Measurements from ENCODE around the gene BNIP5.

BNIP5 gene

DNA sequence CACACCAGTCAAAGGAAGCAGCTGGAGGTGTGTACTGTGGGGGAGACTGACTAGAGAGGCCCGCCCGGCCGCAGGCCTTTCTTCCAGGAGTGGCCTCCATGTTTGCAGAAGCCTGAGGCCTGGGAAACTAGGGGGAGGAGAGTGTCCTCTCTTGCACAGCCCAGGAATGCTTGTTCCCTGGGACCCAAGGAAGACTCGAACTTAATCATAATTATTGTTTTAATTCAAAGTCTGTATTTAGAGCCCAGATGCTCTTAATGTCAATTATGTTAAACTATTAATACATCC, 23.1 kb downstream of the BNIP5 start:
- Histone ChIP-seq H3K4me1 (ENCODE audit: control insufficient read depth, insufficient read depth, low read length) (peaks cover 7% of the 10 kb centered on the region), H3K9me3 (ENCODE audit: control insufficient read depth, insufficient read depth, low read depth, low read length) (no peaks in the 10 kb centered on the region), H3K36me3 (ENCODE audit: control insufficient read depth in 2 of 2, insufficient read depth in 1 of 2, low read length in 2 of 2) (no peaks in the 10 kb centered on the region), H3K27ac (ENCODE audit: extremely low read depth, low read depth, low read length) (no peak overlapping the region), H3K4me3 (ENCODE audit: low read depth, low read length) (no peak overlapping the region)
- CTCF ChIA-PET, result interaction anchor here (0.7 to 3.4 kb wide), 2 partner anchors 11 to 28 kb away, joined by 3 to 19 read pairs; no protein-coding TSS in a partner anchor
- POLR2A ChIA-PET, result no interaction called here
- TF ChIP-seq ZNF202 (tag by site-specific recombination; IDR thresholded peaks at IDR 0.05; ENCODE audit: borderline replicate concordance) (no peak), ZNF341 (tag by site-specific recombination; IDR thresholded peaks at IDR 0.05; ENCODE audit: low read depth) (peak; percentile 61; the same call in 1 of the 2 replicates), ZNF280D (tag by site-specific recombination; IDR thresholded peaks at IDR 0.05) (no peak), PRDM1 (tag by site-specific recombination; IDR thresholded peaks at IDR 0.05) (no peak)

GRCh38 chr6:36312854-36313648, 23.6 kb downstream of the BNIP5 start:
- CTCF ChIA-PET, result interaction anchor here (0.5 to 3.4 kb wide), 5 partner anchors 10 to 440 kb away, joined by 3 to 19 read pairs (median 3); no protein-coding TSS in a partner anchor

GRCh38 chr6:36309900-36310299, 26.8 kb downstream of the BNIP5 start:
- TF ChIP-seq RBAK (tag by site-specific recombination; IDR thresholded peaks at IDR 0.05), result peak; percentile 95
- no peak for TF ChIP-seq SCRT2 (tag by site-specific recombination; IDR thresholded peaks at IDR 0.05)
- H3K36me3 ChIP-seq (ENCODE audit: control insufficient read depth in 2 of 2, insufficient read depth in 1 of 2, low read length in 2 of 2), result no peaks in the 10 kb centered on the region
- no peak overlapping the region for H3K4me3 ChIP-seq (ENCODE audit: low read depth, low read length)
- H3K4me1 ChIP-seq (ENCODE audit: control insufficient read depth, insufficient read depth, low read length), result peaks cover 5% of the 10 kb centered on the region
- POLR2A ChIA-PET, result interaction anchor here (0.8 kb wide), 1 partner anchor 300 kb away, joined by 6 read pairs; no protein-coding TSS in a partner anchor
- no peak overlapping the region for H3K27ac ChIP-seq (ENCODE audit: extremely low read depth, low read depth, low read length)
- no peaks in the 10 kb centered on the region for H3K9me3 ChIP-seq (ENCODE audit: control insufficient read depth, insufficient read depth, low read depth, low read length)
- CTCF ChIA-PET, result interaction anchor here (0.9 to 2.6 kb wide), 3 partner anchors 10 to 215 kb away, joined by 3 to 8 read pairs (median 4); no protein-coding TSS in a partner anchor

More at GRCh38 chr6:36312854-36313648, 23.6 kb downstream of the BNIP5 start:
- H3K4me1 ChIP-seq (ENCODE audit: control insufficient read depth, insufficient read depth, low read length), result peaks cover 5% of the 10 kb centered on the region
- no peak overlapping the region for H3K4me3 ChIP-seq (ENCODE audit: low read depth, low read length)
- POLR2A ChIA-PET, result no interaction called here
- H3K27ac ChIP-seq (ENCODE audit: extremely low read depth, low read depth, low read length), result no peak overlapping the region
- TF ChIP-seq ZIC2 (tag by site-specific recombination; IDR thresholded peaks at IDR 0.05), result peak; percentile 41
- TF ChIP-seq MZF1 (tag by site-specific recombination; IDR thresholded peaks at IDR 0.05; ENCODE audit: borderline replicate concordance), result no peak
- no peaks in the 10 kb centered on the region for H3K36me3 ChIP-seq (ENCODE audit: control insufficient read depth in 2 of 2, insufficient read depth in 1 of 2, low read length in 2 of 2)
- H3K9me3 ChIP-seq (ENCODE audit: control insufficient read depth, insufficient read depth, low read depth, low read length), result no peaks in the 10 kb centered on the region

DNA sequence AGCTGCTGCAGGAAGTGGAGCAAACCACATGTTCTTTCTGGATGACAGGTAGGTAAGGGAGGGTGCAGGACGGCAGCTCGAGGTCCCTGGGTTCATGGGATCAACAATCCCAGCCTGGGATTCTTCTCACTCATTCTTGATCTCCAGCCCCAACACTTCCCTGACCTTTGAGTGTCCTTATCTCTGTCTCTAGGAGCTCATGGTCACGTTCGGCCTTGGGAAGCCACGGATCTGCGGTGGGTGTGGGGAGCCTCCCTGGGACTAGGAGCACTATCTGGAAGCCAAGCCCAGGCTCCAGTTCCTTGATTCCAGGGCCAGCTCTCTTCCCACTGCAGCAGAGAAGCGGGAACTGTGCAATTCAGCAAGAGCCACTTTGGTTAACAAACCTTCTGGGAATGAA, 27.5 kb downstream of the BNIP5 start:
- ChIA-PET CTCF (interaction anchor here (0.8 to 8.4 kb wide), 4 partner anchors 9 to 214 kb away, joined by 3 to 57 read pairs (median 6); no protein-coding TSS in a partner anchor), POLR2A (no interaction called here)
- TF ChIP-seq ZNF184 (tag by site-specific recombination; IDR thresholded peaks at IDR 0.05) (no peak), ZNF223 (tag by site-specific recombination; IDR thresholded peaks at IDR 0.05) (no peak), ZNF600 (tag by site-specific recombination; IDR thresholded peaks at IDR 0.05) (no peak), ZNF654 (tag by site-specific recombination; IDR thresholded peaks at IDR 0.05; ENCODE audit: low read depth) (no peak), WT1 (tag by site-specific recombination; IDR thresholded peaks at IDR 0.05) (no peak), ZNF561 (tag by site-specific recombination; IDR thresholded peaks at IDR 0.05; ENCODE audit: borderline replicate concordance) (no peak), ZNF701 (tag by site-specific recombination; IDR thresholded peaks at IDR 0.05) (no peak), ZNF488 (tag by site-specific recombination; IDR thresholded peaks at IDR 0.05) (no peak), ZNF132 (tag by site-specific recombination; IDR thresholded peaks at IDR 0.05; ENCODE audit: borderline replicate concordance) (no peak)
- Histone ChIP-seq H3K4me3 (ENCODE audit: low read depth, low read length) (no peak overlapping the region), H3K4me1 (ENCODE audit: control insufficient read depth, insufficient read depth, low read length) (peaks cover 3% of the 10 kb centered on the region), H3K36me3 (ENCODE audit: control insufficient read depth in 2 of 2, insufficient read depth in 1 of 2, low read length in 2 of 2) (no peaks in the 10 kb centered on the region), H3K27ac (ENCODE audit: extremely low read depth, low read depth, low read length) (no peak overlapping the region), H3K9me3 (ENCODE audit: control insufficient read depth, insufficient read depth, low read depth, low read length) (no peaks in the 10 kb centered on the region)
